Esophagus squamous epithelium (tissue), 5 donors: ENCODE data around the gene ATP2C1. TPM values are rescaled to one million over a fixed set of nuclear protein-coding genes. Genes with fewer than 3 reads are reported as not detected.

Experiments used
- DNase-seq: peaks from one replicate; lab custom pipeline; 2025; lab: John Stamatoyannopoulos, UW
- H3K27ac ChIP-seq, 4 donors: fragments of 200-600 bp; sonication (generic); one replicate each; pipeline ENCODE4 v1.5.1; 2016 to 2019; ENCODE audit warnings: mild to moderate bottlenecking in 1 of 4
- H3K27me3 ChIP-seq, 4 donors: fragments of 200-600 bp; sonication (generic); 1 replicate in 3 of 4; 2 replicates in 1 of 4; pipeline versions ENCODE4 v1.5.1 to v1.6.0; 2017 to 2021; ENCODE audit warnings: antibody characterized with exemption in 1 of 4
- H3K36me3 ChIP-seq, 3 donors: fragments of 200-600 bp; sonication (generic); one replicate each; pipeline ENCODE4 v1.5.1; 2016 to 2019
- H3K4me1 ChIP-seq, 3 donors: fragments of 200-600 bp; sonication (generic); one replicate each; pipeline ENCODE4 v1.5.1; 2017 to 2019
- H3K4me3 ChIP-seq, 4 donors: fragments of 200-600 bp; sonication (generic); 1 replicate in 3 of 4; 2 replicates in 1 of 4; pipeline ENCODE4 v1.5.1; 2016 to 2019; ENCODE audit warnings: mild to moderate bottlenecking in 2 of 4, moderate library complexity in 1 of 4
- H3K9me3 ChIP-seq, 3 donors: fragments of 200-600 bp; sonication (generic); one replicate each; pipeline ENCODE4 v1.5.1; 2016 to 2019
- CTCF ChIP-seq, 6 experiments: fragments of 450-650 bp in 4 of 6; fragments of 200-600 bp in 2 of 6; sonication (generic) in 2 of 6; IDR thresholded peaks; one replicate each; pipeline ENCODE4 v1.5.1; 2016 to 2019; ENCODE audit warnings: antibody characterized with exemption in 6 of 6, mild to moderate bottlenecking in 4 of 6, moderate library complexity in 4 of 6
- POLR2A ChIP-seq, 4 donors: fragments of 450-650 bp; IDR thresholded peaks; one replicate each; pipeline ENCODE4 v1.6.1; 2017; ENCODE audit warnings: antibody characterized with exemption in 4 of 4, mild to moderate bottlenecking in 4 of 4, moderate library complexity in 3 of 4
- WGBS, 2 donors: methylation state at CpG; one replicate each; pipeline ENCODE4 v1.1.5; 2018; 5-methylcytosine and 5-hydroxymethylcytosine counted together
- intact Hi-C: fragments of 100-400 bp; cut with DNase I; formaldehyde crosslinking; loops from one replicate; pipeline ENCODE4 v1.15.0; 2022
- total RNA-seq, 4 donors: library from RNA; depleted of rRNA; stranded (reverse); fragments of >200 nt; gene quantifications; one replicate each; pipeline ENCODE4 v1.1.0, GENCODE V29; 2016
- donor health status: DM: yes; HTN: yes; CAD: no.

Gene ATP2C1
- total RNA-seq, 4 donors from 2014 or later = 27.6 to 44.2 (median 37.7) TPM

GRCh38 chr3:130990282-130990681 lies 96.4 kb downstream of the ATP2C1 start:
- intact Hi-C loops = no loop called here
- TF ChIP-seq CTCF (IDR thresholded peaks at IDR 0.05) (no peak), POLR2A (IDR thresholded peaks at IDR 0.05) (no peak)
- no peaks in the 10 kb centered on the region for H3K4me1 ChIP-seq
- no peak overlapping the region for H3K4me3 ChIP-seq
- H3K36me3 ChIP-seq = peaks cover 0 to 47% (median 0%) of the 10 kb centered on the region in 3 donors
- 57 to 58% methylated on average over 5 of the region's 5 CpGs for WGBS, 2 donors
- H3K27me3 ChIP-seq = no peaks in the 10 kb centered on the region
- no peaks in the 10 kb centered on the region for H3K9me3 ChIP-seq
- no peak for DNase-seq
- no peak overlapping the region for H3K27ac ChIP-seq

GRCh38 chr3:130991126-130991525 lies 97.2 kb downstream of the ATP2C1 start:
- WGBS, 2 donors = 92 to 93% methylated on average over 5 of the region's 5 CpGs
- H3K27me3 ChIP-seq = no peaks in the 10 kb centered on the region
- H3K9me3 ChIP-seq = no peaks in the 10 kb centered on the region
- H3K4me3 ChIP-seq = no peak overlapping the region
- H3K4me1 ChIP-seq = no peaks in the 10 kb centered on the region
- intact Hi-C loops = no loop called here
- peaks cover 0 to 53% (median 0%) of the 10 kb centered on the region in 3 donors for H3K36me3 ChIP-seq
- TF ChIP-seq POLR2A (IDR thresholded peaks at IDR 0.05) (no peak), CTCF (IDR thresholded peaks at IDR 0.05) (no peak)
- H3K27ac ChIP-seq = no peak overlapping the region
- DNase-seq = no peak

- intact Hi-C loops = no loop called here
- H3K36me3 ChIP-seq = peaks cover 0 to 65% (median 0%) of the 10 kb centered on the region in 3 donors
- TF ChIP-seq POLR2A (IDR thresholded peaks at IDR 0.05) = no peak
- H3K27me3 ChIP-seq = no peaks in the 10 kb centered on the region
- no peaks in the 10 kb centered on the region for H3K9me3 ChIP-seq
- DNase-seq = no peak
- no peaks in the 10 kb centered on the region for H3K4me1 ChIP-seq
- H3K4me3 ChIP-seq = no peak overlapping the region
- H3K27ac ChIP-seq = no peak overlapping the region
- 69 to 80% methylated on average over 3 of the region's 3 CpGs for WGBS, 2 donors
Observed at GRCh38 chr3:130992344-130992743, 98.5 kb downstream of the ATP2C1 start.

GRCh38 chr3:130997289-130997688 lies 103.4 kb downstream of the ATP2C1 start:
- intact Hi-C loops = no loop called here

GRCh38 chr3:131001071-131001470 lies 107.2 kb downstream of the ATP2C1 start:
- Histone ChIP-seq H3K9me3 (no peaks in the 10 kb centered on the region), H3K27me3 (no peaks in the 10 kb centered on the region), H3K4me3 (no peak overlapping the region), H3K4me1 (no peaks in the 10 kb centered on the region), H3K27ac (no peak overlapping the region), H3K36me3 (peaks cover 0 to 84% (median 5%) of the 10 kb centered on the region in 3 donors)
- TF ChIP-seq POLR2A (IDR thresholded peaks at IDR 0.05) = no peak
- no peak for TF ChIP-seq CTCF (IDR thresholded peaks at IDR 0.05)
- no peak for DNase-seq
- WGBS, 2 donors = 78 to 88% methylated on average over 1 of the region's 1 CpG
- intact Hi-C loops = no loop called here

More at GRCh38 chr3:130997289-130997688, 103.4 kb downstream of the ATP2C1 start:
- Histone ChIP-seq H3K36me3 (peaks cover 0 to 97% (median 5%) of the 10 kb centered on the region in 3 donors), H3K27ac (no peak overlapping the region), H3K4me3 (no peak overlapping the region), H3K9me3 (no peaks in the 10 kb centered on the region), H3K4me1 (no peaks in the 10 kb centered on the region), H3K27me3 (no peaks in the 10 kb centered on the region)
- no peak for DNase-seq
- WGBS, 2 donors = 84 to 87% methylated on average over 7 of the region's 7 CpGs
- no peak for TF ChIP-seq CTCF (IDR thresholded peaks at IDR 0.05)
- no peak for TF ChIP-seq POLR2A (IDR thresholded peaks at IDR 0.05)

GRCh38 chr3:131004603-131005002 lies 110.7 kb downstream of the ATP2C1 start:
- intact Hi-C loops = no loop called here
- 85 to 92% methylated on average over 1 of the region's 1 CpG for WGBS, 2 donors
- Histone ChIP-seq H3K4me3 (no peak overlapping the region), H3K36me3 (peaks cover 0 to 82% (median 5%) of the 10 kb centered on the region in 3 donors), H3K27me3 (no peaks in the 10 kb centered on the region), H3K4me1 (peaks cover 0 to 6% (median 0%) of the 10 kb centered on the region in 3 donors), H3K27ac (no peak overlapping the region), H3K9me3 (no peaks in the 10 kb centered on the region)
- DNase-seq = no peak
- no peak for TF ChIP-seq POLR2A (IDR thresholded peaks at IDR 0.05)
- TF ChIP-seq CTCF (IDR thresholded peaks at IDR 0.05) = no peak
